Urothelium cell line (cell line): ENCODE measurements around the gene UBE3B.
"Not testable (repeated sequence)": the region's sequence is repeated elsewhere in the genome, so short reads cannot be mapped to it uniquely, and the experiment has no call there.

Experiments
- DNase-seq: peaks from one replicate; pipeline ENCODE4 v3.0.0; 2011; ENCODE audit warnings: low spot score, mixed read lengths
- FAIRE-seq: peaks from 2 replicates; lab custom pipeline; 2011; peaks lifted over from hg19 to GRCh38; lab: Jason Lieb, UNC

Gene UBE3B

DNA sequence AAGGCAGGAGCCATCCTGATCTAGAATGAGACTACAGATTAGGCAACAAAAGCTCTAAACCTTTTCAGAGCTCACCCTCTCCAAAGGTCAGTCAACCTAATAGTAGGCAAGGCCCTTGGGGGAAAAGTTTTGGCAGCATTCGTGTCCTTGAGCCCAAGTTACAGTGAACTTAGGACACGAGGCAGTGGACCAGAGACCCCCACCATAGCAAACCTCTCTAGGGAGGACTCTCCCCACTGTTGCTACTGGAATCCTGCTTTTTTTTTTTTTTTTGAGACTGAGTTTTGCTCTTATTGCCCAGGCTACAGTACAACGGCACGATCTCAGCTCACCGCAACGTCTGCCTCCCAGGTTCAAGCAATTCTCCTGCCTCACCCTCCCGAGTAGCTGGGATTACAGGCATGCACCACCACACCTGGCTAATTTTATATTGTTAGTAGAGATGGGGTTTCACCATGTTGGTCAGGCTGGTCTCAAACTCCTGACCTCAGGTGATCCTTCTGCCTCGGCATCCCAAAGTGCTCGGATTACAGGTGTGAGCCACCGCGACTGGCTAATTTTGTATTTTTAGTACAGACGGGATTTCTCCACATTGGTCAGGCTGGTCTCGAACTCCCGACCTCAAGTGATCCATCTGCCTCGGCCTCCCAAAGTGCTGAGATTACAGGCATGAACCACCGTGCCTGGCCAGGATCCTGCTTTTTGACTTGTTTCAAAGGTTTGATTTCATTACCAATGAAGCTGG lies 3.7 kb upstream of the UBE3B start:
- FAIRE-seq, DNase-seq: not testable (repeated sequence)

DNA sequence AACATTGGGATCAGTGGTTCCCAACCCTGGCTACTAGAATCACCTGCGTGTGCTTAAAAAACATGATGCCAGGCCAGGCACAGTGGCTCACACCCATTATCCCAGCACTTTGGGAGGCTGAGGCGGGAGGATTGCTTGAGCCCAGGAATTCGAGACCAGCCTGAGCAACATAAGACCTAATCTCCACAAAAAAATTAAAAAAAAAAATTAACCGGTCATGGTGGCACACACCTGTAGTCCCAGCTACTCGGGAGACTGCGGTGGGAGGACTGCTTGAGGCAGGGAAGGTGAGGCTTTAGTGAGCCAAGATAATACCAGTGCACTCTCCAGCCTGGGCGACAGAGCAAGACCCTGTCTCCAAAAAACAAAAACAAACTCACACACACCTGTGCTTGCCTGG lies 2.3 kb upstream of the UBE3B start:
- DNase-seq (no peak), FAIRE-seq (no peak)

DNA sequence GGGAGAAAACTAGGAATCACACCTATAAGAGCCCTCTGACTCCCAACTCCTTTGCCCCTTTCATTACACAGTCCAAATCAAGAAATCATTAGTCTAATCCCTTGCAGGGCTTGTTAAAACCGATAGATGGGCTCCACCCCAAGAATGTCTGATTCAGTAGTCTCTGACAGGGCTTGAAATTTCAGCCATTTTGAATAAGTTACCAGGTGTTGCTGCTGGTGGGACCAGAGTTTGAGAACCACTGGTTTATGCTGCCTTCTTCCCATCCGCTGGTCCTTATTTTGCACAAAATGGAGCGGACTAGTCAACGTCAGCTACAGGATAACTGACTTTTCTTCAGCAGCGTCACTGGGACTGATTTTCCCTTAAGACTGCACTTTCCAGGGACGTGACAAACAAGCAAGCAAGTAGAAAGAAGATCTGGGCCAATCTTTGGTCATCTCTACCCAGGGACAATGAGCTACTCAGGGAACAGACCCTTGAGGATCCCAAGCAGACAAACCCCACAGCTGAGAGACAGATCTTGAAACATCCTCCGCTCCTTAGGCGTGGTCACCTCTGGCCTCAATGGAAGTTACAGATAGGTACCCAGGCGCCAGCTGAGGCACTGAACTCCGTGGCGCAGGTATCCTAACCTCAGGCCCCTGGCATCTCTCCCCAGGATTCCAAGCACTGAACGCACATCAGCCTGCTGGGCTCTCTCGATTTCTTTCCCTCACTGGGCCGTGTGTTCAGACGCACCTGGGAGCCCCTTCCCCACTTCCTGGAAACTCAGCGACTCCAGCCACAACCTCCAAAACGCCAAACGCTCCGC lies 1.2 kb upstream of the UBE3B start:
- no peak for FAIRE-seq
- no peak for DNase-seq

DNA sequence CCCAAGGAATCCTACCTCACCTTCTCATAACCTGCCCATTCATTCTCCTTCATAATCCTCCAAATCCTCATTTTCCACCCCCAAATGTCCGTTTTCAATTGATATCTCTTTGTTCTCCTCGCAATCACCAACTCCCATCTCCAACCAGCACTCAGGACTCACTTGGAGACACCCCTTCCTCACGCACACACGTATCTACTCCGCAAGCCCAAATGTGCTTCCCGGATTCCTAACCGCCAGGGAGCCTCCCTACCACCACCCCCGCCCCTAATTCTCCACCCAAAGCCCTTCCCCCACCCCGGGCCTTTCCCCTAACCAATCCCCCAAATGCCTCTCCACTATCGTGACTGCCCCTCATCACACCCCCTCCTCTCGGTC lies 638 bp upstream of the UBE3B start:
- no peak for FAIRE-seq

DNA sequence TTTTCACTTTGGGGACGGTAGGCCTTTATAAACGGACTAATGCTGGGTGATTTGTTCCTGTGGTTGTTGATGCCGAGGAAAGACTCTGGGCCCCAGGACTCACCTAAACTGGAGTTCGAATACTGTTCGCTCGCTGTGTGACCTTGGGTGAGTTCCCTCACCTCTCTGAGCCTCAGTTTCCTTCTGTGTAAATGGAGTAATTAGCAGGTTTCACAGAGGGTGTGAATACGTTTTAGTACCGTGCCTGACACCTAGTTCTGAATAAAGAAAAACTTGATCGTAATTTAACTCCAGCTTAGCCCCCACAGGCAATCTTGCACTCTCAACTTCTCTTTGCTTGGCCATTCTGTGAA lies 505 bp downstream of the UBE3B start:
- FAIRE-seq (no peak), DNase-seq (no peak)

More for the DNA sequence above, 638 bp upstream of the UBE3B start:
- no peak for DNase-seq

DNA sequence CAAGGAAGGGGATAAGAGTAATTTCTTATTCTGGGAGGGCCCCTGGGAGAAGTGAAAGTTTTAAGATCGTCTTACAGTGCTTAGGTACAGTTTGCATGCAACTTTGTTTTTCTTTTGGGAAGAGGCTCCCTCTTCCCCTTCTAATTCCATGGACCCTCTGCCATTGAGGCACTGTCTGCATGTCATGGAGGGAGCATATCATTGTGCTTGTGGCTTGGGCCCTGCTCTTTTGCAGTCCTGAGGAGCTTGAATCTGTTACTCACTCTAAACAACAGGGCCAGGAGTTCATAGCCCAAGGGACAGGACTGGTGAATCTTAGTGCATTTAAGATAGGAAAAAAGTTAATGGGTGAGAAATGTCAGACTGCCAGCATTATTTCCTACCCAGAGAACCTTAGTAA lies 2.3 kb downstream of the UBE3B start:
- FAIRE-seq, result no peak
- no peak for DNase-seq

DNA sequence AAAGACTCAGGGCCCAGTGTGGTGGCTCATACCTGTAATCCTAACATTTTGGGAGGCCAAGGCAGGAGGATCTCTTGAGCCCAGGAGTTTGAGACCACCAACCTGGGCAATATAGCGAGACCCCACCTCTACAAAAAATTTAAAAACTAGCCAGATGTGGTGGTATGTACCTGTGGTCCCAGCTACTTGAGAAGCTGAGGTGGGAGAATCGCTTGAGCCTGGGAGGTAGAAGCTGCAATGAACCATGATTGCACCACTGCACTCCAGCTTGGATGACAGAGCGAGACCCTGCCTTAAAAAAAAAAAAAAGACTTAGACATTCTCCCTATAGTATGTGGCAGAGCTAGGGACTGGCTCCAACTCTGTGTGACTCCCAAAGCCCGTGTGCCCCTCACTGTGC lies 2.9 kb downstream of the UBE3B start:
- FAIRE-seq (no peak), DNase-seq (no peak)

DNA sequence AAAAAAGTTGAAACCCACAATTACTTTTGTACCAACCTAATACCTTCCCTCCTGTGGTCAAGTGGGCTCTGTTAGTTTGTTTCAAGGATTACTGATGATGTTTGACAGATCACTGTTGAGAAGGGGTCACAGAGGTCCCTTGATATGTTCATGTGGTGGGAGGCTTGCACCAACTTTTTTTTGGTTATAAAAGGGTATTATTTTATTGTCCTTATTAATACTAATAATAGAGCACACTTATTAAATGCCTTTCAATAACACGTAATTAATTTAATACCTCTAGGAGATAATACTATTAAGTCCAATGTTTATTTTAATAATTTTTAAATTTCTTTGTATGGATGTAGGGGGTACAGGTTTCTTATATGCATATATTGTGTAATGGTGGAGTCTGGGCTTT lies 4.4 kb downstream of the UBE3B start:
- no peak for DNase-seq

DNA sequence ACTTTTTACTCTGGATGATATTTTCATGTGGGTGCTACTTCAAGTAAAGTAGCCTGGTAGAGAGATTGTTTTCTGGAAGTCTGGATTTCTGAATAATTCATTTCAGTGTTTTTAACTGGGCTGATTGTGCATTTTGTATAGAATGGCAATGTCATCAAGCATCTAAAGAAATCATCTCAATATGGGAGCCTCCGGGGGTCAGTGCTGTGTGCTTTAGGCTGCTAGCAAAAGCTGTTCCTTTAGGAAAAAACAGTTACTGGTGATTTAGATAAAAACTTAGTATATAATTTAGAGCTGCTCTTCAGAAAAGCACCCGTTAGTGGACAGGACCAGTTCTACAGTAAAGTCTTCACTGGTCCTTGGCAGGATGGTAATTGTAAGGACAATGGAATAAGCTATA lies 5.1 kb downstream of the UBE3B start:
- FAIRE-seq, result no peak

More for the DNA sequence above, 4.4 kb downstream of the UBE3B start:
- FAIRE-seq, result no peak

DNA sequence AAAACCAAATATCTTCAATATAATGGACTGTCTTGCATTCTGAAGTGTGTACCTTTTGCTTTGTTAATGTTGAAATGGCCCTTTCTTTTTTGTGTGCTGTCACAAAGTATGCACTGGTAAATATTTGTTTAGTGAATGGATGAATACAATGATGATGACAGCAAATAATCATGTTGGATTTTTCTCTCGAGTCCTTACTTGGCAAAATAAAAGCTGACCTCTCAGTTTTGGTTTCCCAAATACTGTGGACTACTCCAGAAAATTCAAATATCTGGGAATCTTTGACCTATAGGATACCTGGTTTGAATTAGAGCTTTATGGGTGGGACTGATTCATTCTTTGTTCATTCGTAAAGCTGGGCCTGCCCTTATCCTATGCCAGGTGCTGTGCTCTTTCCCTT lies 5.5 kb downstream of the UBE3B start:
- DNase-seq, result no peak
- FAIRE-seq, result no peak

More for the DNA sequence above, 5.1 kb downstream of the UBE3B start:
- no peak for DNase-seq

DNA sequence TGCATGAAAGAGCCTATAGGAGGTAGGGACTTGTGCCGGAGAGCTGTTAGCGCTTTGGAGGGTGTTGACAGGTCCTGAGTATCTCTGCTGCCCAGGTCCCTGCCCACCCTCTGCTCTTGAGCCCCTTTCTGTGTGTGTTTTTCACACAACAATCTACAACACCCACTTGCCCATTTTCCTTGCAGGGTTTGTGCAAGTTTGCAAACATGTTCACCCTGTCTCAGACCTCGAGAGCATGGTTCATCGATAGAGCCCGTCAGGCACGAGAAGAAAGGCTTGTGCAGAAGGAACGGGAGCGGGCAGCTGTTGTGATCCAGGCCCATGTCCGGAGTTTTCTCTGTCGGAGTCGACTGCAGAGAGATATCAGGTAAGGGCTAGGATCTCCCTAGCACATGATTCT lies 5.9 kb downstream of the UBE3B start:
- DNase-seq (no peak), FAIRE-seq (no peak)

DNA sequence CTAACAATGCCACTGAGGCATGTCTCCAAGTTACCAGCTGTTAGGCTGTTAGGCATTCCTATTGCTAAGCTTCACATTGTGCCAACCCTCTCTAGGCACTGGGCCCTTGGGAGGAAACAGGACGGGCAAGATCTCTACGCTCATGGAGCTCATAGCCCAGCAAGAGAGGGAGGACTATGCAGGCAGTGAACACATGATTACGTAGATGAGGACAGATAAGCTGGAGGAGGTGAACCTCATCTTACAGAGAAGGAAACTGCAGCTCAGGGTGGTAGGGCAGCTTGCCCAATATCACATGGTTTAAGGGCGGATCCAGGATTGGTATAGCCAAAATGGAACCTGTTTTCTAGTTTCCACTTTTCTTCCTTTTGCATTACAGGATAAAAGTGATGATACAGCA lies 7.8 kb downstream of the UBE3B start:
- FAIRE-seq (no peak), DNase-seq (no peak)

DNA sequence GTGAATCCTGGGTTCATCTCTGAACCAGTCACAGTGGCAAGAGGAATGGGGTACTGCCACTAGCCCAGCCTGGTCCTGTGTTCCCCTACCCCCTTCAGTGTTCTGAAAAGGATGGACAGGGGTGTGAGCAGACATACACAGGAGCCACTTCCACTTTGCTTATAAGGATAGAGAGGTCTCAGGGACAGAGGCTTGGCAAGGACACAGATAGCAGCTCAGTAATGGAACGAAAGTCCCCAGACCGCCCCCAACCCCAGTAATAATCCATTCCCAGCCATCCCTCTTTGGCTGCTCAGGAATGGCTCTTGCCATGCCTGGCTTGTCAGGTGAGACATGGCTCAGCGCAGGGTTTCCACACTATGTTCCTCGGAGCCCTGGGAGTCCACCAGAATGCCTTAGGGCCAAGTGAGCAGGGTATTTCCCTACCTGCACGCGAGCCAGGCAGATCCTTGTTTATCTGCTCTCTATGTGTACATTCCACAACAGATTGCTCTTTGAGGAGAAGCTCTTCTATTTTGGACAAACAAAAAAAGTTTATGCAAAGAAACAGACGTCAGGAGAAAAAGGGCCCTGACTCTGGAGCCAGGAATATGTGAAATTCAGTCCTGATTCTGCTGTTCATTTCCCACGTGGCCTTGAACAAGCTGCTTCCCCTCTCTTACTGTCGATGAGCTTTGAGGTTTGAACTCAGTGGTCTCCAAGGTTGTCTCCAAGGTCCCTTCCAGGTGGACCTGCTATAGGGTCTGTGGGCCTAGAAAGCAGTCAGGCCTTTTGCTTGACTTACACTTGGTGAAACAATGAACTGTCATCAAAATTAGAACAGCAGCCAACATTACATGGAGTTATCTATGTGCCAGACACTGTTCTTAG lies 10.0 kb downstream of the UBE3B start:
- no peak for FAIRE-seq

DNA sequence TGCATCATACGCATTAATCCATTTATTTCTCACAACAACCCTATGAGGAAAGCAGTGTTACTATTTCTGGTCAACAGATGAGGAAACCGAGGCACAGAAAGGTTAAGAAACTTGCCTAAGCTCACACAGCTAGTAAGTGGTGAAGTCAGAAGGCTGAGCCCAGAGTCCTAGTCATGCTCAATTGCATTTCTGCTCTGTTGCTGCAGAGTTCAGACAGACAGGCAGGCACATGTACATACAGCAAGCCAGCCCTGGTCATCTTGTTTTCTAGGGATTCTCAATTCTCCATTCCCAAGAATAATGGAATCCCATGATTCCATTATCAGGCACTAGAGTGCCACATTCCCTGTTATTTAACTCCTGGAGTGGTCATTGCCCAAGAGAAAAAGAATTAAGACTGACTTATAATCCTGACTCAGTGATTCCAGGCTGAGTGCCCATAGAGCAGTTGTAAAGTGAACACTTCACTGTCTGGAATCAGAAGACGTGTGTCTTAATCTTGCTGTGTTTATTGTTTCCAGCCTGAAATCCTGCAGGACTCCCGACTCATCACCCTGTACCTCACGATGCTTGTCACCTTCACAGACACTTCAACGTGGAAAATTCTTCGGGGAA lies 10.7 kb downstream of the UBE3B start:
- DNase-seq (no peak), FAIRE-seq (no peak)

More for the DNA sequence above, 10.0 kb downstream of the UBE3B start:
- DNase-seq, result no peak

DNA sequence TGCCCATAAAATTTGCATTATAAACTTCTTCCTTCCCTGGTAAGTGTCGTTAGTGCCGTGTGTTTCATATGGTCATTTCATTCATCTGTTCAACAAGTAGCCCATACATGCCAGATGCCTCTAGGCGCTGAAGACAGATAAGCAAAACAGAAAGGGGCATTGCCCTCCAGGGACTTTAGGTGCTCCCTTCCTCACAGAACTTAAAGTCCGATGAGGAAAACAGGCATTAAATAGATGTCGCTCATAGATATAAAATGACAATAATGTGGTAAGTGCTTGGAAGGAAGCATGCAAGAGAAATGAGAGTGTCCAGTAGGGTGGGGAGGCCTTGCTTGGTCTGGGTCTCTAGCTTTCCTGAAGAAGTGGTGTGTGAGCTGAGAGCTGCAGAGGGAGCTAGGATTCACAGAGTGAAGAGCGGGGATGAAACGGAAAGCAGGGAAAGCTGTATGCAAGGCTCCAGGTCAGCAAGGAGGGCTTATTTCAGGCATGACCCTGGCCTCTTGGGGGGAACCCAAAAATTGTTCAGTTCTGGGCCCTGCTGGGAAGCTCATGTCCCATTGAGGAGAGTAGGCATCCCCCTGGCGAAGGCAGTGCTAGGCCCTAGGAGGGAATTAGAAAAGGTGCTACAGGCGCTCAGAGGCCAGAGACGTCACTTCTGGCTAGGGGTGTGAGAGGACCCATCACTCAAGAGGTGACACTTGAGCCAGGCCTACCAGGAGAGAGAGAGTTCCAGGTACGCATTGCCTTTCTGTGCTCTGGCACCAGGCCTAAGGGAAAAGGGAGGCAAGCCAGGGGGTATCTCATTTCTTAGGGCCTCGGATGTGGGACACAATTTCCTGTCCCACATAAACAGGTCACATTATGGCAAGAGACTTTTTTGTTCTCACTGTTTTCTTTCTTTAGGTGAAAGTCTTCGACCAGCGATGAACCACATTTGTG lies 11.9 kb downstream of the UBE3B start:
- FAIRE-seq (no peak), DNase-seq (no peak)

DNA sequence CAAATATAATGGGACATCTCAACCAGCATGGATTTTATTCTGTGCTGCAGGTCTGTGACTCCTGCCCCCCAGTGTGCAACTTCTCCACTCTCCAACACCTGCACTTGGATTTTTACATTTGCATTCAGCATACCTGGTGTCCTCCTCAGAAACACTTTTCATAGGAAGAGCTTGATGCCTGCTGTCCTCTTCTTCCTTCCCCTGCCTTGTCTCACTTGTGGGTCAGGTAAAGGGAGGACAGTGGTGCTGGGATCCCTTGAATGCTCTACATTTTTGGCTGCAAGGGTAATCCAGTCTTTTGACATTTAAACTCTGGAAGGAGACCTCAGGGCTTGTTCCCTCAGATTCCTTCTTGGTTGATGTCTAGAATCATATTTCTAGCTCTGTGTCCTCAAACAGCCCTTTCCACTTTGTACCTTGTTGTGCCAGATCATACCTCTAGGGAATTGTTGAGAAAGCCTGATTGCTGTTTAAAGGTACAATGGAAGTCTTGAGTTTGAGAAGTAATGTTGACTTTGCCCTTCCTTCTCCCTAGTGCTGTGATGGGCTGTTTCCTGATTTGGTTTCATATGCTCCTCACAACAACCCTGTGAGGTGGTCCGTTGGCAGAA lies 12.6 kb downstream of the UBE3B start:
- FAIRE-seq, result no peak
- DNase-seq, result no peak

DNA sequence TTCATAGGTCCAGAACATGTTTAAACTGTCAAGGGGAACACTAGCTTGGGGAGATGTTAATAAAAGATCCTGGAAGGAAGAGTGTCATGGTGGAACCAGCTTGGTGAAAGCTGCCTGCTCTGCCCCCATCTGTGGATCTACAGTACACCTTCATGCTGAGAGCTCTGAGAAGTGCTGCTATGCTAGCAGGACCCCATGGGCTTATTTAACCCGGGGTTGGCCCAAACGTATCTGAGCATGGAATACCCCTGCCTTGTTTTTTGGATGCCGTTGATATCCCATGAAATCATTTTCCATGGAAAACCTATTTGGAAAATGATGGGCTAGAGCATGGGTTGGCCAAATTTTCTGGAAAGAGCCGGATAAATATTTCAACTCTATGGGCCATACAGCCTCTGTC lies 14.2 kb downstream of the UBE3B start:
- no peak for FAIRE-seq
- DNase-seq, result no peak

DNA sequence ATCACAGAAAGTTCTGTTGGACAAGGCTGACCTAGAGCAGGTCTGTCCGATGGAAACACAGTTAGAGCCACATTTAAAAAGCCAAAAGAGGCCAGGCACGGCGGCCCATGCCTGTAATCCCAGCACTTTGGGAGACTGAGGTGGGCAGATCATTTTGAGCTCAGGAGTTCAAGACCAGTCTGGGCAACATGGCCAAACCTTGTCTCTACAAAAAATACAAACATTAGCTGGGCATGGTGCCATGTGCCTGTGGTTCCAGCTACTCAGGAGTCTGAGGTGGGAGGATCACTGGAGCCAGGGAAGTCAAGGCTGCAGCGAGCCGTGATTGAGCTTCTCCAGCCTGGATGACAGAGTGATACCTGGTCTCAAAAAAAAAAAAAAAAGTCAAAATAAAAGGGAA lies 14.9 kb downstream of the UBE3B start:
- DNase-seq, result no peak
- FAIRE-seq, result no peak

DNA sequence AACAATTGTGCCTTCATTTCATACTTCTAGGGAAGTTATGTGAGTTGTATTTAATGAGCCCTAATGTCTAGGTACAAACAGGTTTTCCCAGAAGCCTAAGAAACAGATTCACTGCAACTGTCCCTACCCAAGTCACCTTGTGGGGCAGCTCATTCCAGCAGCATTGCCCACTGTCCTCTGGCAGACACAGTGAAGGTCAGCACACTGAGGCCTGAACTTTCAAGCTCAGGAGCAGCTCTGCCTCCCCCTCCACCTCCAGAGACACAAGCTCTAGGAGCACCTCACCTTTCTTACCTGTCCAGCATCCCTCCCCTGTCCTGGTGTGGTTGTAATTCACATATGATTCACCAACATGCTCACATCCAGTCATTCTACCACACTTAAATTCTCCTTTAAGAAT lies 15.7 kb downstream of the UBE3B start:
- DNase-seq (no peak), FAIRE-seq (no peak)

DNA sequence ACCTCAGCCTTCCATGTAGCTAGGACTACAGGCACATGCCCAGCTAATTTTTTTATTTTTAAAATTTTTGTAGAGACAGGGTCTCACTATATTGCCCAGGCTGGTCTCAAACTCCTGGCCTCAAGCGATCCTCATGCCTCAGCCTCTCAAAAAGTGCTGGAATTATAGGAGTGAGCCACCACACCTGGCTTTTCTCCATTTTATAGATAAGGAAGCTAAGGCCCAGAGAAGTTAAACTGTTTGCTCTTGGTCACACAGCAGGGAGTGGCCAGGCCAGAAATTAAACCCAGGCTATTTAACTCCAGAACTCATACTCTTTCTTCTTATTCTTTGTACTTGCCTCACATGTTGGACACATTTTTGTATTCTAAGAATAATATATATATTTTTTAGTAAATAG lies 16.5 kb downstream of the UBE3B start:
- FAIRE-seq (no peak), DNase-seq (no peak)
